Measurements from ENCODE around the gene RBMS3. TPM values are rescaled to one million over a fixed set of nuclear protein-coding genes. Genes with fewer than 3 reads are reported as not detected.

RBMS3 gene
- total and polyA plus RNA-seq, 7 donors: 0.46 to 61.9 (median 39.9) TPM

DNA sequence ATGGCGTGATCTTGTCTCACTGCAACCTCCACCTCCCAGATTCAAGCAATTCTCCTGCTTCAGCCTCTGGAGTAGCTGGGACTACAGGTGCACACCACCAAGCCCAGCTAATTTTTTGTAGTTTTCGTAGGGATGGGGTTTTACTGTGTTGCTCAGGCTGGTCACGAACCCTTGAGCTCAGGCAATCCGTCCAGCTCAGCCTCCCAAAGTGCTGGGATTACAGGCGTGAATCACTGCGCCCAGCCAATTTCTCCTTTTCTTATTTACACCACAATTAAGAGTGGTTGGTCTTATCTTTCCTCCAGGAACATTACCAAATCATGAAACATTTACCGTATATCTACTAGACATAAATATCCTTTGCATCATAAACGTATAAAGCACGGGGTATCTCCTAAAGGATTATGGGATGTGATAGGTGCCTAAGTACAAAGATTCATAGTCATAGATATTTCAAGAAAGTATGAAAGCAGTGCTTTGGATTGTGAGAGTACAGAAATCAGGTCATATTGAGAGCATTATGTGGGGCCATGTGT, 194.5 kb downstream of the RBMS3 start:
- peaks cover 0 to 10% (median 6%) of the 10 kb centered on the region in 4 donors for H3K4me1 ChIP-seq
- intact Hi-C loops (cut with DNase I): no loop called here
- H3K36me3 ChIP-seq: no peaks in the 10 kb centered on the region
- DNase-seq: no peak
- no peaks in the 10 kb centered on the region for H3K27me3 ChIP-seq
- TF ChIP-seq POLR2AphosphoS5 (IDR thresholded peaks at IDR 0.05): no peak
- TF ChIP-seq POLR2A (IDR thresholded peaks at IDR 0.05): no peak
- TF ChIP-seq, protein P1, sequence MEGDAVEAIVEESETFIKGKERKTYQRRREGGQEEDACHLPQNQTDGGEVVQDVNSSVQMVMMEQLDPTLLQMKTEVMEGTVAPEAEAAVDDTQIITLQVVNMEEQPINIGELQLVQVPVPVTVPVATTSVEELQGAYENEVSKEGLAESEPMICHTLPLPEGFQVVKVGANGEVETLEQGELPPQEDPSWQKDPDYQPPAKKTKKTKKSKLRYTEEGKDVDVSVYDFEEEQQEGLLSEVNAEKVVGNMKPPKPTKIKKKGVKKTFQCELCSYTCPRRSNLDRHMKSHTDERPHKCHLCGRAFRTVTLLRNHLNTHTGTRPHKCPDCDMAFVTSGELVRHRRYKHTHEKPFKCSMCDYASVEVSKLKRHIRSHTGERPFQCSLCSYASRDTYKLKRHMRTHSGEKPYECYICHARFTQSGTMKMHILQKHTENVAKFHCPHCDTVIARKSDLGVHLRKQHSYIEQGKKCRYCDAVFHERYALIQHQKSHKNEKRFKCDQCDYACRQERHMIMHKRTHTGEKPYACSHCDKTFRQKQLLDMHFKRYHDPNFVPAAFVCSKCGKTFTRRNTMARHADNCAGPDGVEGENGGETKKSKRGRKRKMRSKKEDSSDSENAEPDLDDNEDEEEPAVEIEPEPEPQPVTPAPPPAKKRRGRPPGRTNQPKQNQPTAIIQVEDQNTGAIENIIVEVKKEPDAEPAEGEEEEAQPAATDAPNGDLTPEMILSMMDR (IDR thresholded peaks at IDR 0.05): no peak
- no peak for TF ChIP-seq EP300 (IDR thresholded peaks at IDR 0.05)
- no peaks in the 10 kb centered on the region for H3K9me3 ChIP-seq
- no peak overlapping the region for H3K4me3 ChIP-seq
- no peak overlapping the region for H3K27ac ChIP-seq
- WGBS, 2 donors: 61 to 87% methylated on average over 9 of the region's 9 CpGs

DNA sequence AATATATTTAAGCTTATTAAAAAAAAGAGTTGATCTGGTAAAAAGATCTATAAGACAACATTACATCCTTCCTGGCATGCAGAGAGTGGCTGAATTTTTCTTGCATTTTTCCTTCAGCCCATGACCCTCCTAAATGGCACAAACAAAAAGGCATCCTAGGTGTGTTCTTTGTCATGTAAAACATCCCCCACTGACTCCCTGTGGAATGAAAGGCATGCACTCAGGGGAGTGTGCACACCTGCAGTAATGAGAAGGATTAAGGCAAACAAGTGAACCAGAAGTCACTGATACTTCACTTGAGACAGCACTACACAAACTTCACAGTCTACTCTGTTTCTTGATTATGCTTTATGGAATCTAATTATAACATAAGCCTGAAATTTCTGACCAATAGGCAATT, 195.0 kb downstream of the RBMS3 start:
- TF ChIP-seq POLR2AphosphoS5 (IDR thresholded peaks at IDR 0.05) (no peak), POLR2A (IDR thresholded peaks at IDR 0.05) (no peak), EP300 (IDR thresholded peaks at IDR 0.05) (no peak)
- TF ChIP-seq, protein P1 (IDR thresholded peaks at IDR 0.05): no peak
- no peak for DNase-seq
- no peak overlapping the region for H3K27ac ChIP-seq
- peaks cover 0 to 10% (median 6%) of the 10 kb centered on the region in 4 donors for H3K4me1 ChIP-seq
- H3K9me3 ChIP-seq: no peaks in the 10 kb centered on the region
- H3K36me3 ChIP-seq: no peaks in the 10 kb centered on the region
- H3K27me3 ChIP-seq: no peaks in the 10 kb centered on the region
- H3K4me3 ChIP-seq: no peak overlapping the region
- intact Hi-C loops (cut with DNase I): no loop called here

DNA sequence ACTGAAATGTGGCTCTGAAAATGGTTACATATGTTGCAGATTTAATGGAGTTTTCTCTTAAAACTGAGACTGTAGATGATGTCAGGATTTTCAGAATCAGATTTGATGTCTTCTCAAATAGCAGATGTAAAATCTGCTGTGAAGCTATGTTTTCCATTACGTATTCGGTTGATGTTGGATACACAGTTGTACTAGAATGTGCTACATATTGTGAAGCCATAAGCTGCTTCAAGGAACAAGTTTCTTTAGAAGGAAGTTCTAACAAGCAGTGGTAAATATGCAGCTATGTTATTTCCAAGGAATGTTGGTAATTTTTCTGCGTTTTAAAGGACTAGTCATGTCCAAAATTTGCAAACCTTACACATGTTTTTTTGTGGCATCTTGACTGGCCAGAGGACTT, 197.7 kb downstream of the RBMS3 start:
- intact Hi-C loops (cut with DNase I): no loop called here

DNA sequence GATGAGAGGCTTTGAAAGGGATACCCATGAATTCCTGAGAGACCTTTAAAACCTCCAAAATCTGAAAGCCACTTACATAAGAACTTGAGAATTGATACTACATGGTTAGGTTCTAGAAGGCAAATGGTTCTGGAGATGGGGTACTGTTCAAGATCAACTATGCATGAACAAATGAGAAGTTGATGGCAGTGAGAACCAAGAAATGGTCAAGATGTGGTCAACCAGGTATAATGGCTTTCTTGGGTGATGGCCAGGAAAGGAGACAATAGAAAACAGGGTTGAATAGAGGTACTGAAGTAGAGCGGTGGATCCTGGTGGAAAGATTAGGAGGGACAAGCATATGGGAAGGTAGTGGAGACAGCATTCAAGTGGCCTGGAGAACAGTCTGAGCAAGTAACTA, 200.4 kb downstream of the RBMS3 start:
- Histone ChIP-seq H3K36me3 (no peaks in the 10 kb centered on the region), H3K4me3 (no peak overlapping the region), H3K27me3 (no peaks in the 10 kb centered on the region), H3K4me1 (peaks cover 0 to 9% (median 0%) of the 10 kb centered on the region in 4 donors), H3K27ac (no peak overlapping the region), H3K9me3 (no peaks in the 10 kb centered on the region)
- TF ChIP-seq POLR2A (IDR thresholded peaks at IDR 0.05) (no peak), EP300 (IDR thresholded peaks at IDR 0.05) (no peak), POLR2AphosphoS5 (IDR thresholded peaks at IDR 0.05) (no peak)
- TF ChIP-seq, protein P1 (IDR thresholded peaks at IDR 0.05): no peak
- intact Hi-C loops (cut with DNase I): no loop called here
- 46 to 97% methylated on average over 1 of the region's 1 CpG for WGBS, 2 donors
- DNase-seq: no peak

More for the DNA sequence above, 197.7 kb downstream of the RBMS3 start:
- Histone ChIP-seq H3K4me3 (no peak overlapping the region), H3K4me1 (peaks cover 0 to 10% (median 6%) of the 10 kb centered on the region in 4 donors), H3K9me3 (no peaks in the 10 kb centered on the region), H3K27me3 (no peaks in the 10 kb centered on the region), H3K27ac (no peak overlapping the region), H3K36me3 (no peaks in the 10 kb centered on the region)
- TF ChIP-seq EP300 (IDR thresholded peaks at IDR 0.05) (no peak), POLR2A (IDR thresholded peaks at IDR 0.05) (no peak), POLR2AphosphoS5 (IDR thresholded peaks at IDR 0.05) (no peak)
- TF ChIP-seq, protein P1 (IDR thresholded peaks at IDR 0.05): no peak
- 91 to 93% methylated on average over 3 of the region's 3 CpGs for WGBS, 2 donors
- DNase-seq: no peak
